Effector memory CD8-positive, alpha-beta T cell (primary cell): ENCODE data around the gene TSC22D3.

Source experiments
- ATAC-seq: fragments of 150-1000 bp; cut with Tn5 transposase; replicated peaks from 2 replicates; pipeline ENCODE4 v1.10.0; 2021; ENCODE audit warnings: mild to moderate bottlenecking, moderate library complexity
- DNase-seq, 3 experiments: peaks; one replicate each; pipeline ENCODE4 v3.0.0; 2021
- H3K27ac Mint-ChIP-seq, 2 donors: one replicate each; pipeline ENCODE4 v1.8.0; 2022; ENCODE audit warnings: mild to moderate bottlenecking in 2 of 2, mixed read lengths in 2 of 2, moderate library complexity in 2 of 2
- H3K27me3 Mint-ChIP-seq, 2 donors: one replicate each; pipeline ENCODE4 v1.8.0; 2022; ENCODE audit warnings: mixed read lengths in 2 of 2
- H3K36me3 Mint-ChIP-seq: one replicate; pipeline ENCODE4 v1.8.0; 2022; ENCODE audit warnings: mild to moderate bottlenecking, moderate library complexity, mixed read lengths; ENCODE audit not compliant: insufficient read depth
- H3K4me1 Mint-ChIP-seq, 2 donors: one replicate each; pipeline ENCODE4 v1.8.0; 2022; ENCODE audit warnings: low read depth in 2 of 2, mixed read lengths in 2 of 2
- H3K4me3 Mint-ChIP-seq, 2 donors: one replicate each; pipeline ENCODE4 v1.8.0; 2022; ENCODE audit warnings: mild to moderate bottlenecking in 2 of 2, mixed read lengths in 2 of 2, moderate library complexity in 2 of 2
- H3K9me3 Mint-ChIP-seq, 2 donors: one replicate each; pipeline ENCODE4 v1.8.0; 2022; ENCODE audit warnings: mixed read lengths in 2 of 2

Gene TSC22D3

GRCh38 chrX:107773906-107774435, 1.6 kb downstream of the TSC22D3 start:
- no peaks in the 10 kb centered on the region for H3K36me3 Mint-ChIP-seq
- DNase-seq (no peak), ATAC-seq (no peak)
- no peaks in the 10 kb centered on the region for H3K27me3 Mint-ChIP-seq
- peak overlapping the region; percentile 46 to 52 for H3K27ac Mint-ChIP-seq
- peaks cover 17% of the 10 kb centered on the region in 2 donors for H3K4me1 Mint-ChIP-seq
- peak overlapping the region in 1 of 2 donors; percentile 95 for H3K4me3 Mint-ChIP-seq
- no peaks in the 10 kb centered on the region for H3K9me3 Mint-ChIP-seq

DNA sequence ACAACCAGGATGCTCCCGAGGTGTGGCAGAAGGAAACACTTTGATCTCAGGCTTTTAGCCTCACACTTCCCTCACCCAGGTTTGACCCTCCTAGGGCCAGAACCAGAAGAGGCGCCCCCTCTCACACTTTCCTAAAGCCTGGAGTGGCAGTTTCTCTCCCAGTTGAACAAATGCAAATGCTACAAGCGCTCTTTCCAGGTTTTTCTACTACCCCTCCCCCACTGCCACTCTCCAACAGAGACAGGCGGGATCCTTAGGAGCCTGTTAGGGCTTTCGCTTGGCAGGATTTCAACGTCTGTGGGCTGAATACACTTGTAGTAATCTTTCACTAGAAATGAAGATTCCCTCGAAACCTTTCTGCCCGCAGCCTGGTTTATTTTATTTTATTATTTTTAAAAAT, 2.4 kb downstream of the TSC22D3 start:
- Mint-ChIP-seq H3K27ac (no peak overlapping the region), H3K27me3 (no peaks in the 10 kb centered on the region), H3K4me3 (no peak overlapping the region), H3K9me3 (no peaks in the 10 kb centered on the region), H3K4me1 (peaks cover 17% of the 10 kb centered on the region in 2 donors), H3K36me3 (no peaks in the 10 kb centered on the region)
- ATAC-seq: no peak
- DNase-seq: no peak

- Mint-ChIP-seq H3K4me3 (no peak overlapping the region), H3K4me1 (peaks cover 5 to 7% of the 10 kb centered on the region in 2 donors), H3K9me3 (no peaks in the 10 kb centered on the region), H3K36me3 (no peaks in the 10 kb centered on the region), H3K27me3 (no peaks in the 10 kb centered on the region), H3K27ac (no peak overlapping the region)
- no peak for DNase-seq
- ATAC-seq: no peak
Measured at GRCh38 chrX:107769581-107770317, 5.8 kb downstream of the TSC22D3 start.

DNA sequence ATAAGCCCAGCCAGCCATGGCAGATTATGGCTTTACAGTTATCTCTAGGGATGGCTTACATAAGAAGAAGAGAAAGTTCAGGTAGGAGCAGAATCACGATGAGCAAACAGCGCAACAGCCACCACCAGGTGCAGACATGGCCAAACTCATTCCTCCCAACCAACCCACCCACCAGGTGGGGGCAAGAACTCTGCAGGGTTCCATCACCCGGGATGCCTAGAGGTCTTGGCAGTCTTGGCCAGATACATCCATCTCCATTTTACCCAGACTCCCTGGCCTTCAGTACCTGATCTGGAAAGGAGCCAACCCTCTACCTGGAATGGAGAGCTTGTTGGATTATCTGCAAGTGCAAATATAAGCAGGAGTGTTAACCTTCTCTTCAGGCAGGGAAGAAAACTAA, 7.5 kb downstream of the TSC22D3 start:
- H3K4me3 Mint-ChIP-seq: no peak overlapping the region
- no peak overlapping the region for H3K27ac Mint-ChIP-seq
- peaks cover 0 to 6% of the 10 kb centered on the region in 2 donors for H3K4me1 Mint-ChIP-seq
- H3K27me3 Mint-ChIP-seq: no peaks in the 10 kb centered on the region
- no peaks in the 10 kb centered on the region for H3K9me3 Mint-ChIP-seq
- H3K36me3 Mint-ChIP-seq: no peaks in the 10 kb centered on the region
- ATAC-seq (no peak), DNase-seq (no peak)

GRCh38 chrX:107766470-107767150, 9.0 kb downstream of the TSC22D3 start:
- DNase-seq (no peak), ATAC-seq (no peak)
- Mint-ChIP-seq H3K4me1 (peaks cover 0 to 6% of the 10 kb centered on the region in 2 donors), H3K36me3 (no peaks in the 10 kb centered on the region), H3K27ac (no peak overlapping the region), H3K4me3 (no peak overlapping the region), H3K9me3 (no peaks in the 10 kb centered on the region), H3K27me3 (no peaks in the 10 kb centered on the region)

DNA sequence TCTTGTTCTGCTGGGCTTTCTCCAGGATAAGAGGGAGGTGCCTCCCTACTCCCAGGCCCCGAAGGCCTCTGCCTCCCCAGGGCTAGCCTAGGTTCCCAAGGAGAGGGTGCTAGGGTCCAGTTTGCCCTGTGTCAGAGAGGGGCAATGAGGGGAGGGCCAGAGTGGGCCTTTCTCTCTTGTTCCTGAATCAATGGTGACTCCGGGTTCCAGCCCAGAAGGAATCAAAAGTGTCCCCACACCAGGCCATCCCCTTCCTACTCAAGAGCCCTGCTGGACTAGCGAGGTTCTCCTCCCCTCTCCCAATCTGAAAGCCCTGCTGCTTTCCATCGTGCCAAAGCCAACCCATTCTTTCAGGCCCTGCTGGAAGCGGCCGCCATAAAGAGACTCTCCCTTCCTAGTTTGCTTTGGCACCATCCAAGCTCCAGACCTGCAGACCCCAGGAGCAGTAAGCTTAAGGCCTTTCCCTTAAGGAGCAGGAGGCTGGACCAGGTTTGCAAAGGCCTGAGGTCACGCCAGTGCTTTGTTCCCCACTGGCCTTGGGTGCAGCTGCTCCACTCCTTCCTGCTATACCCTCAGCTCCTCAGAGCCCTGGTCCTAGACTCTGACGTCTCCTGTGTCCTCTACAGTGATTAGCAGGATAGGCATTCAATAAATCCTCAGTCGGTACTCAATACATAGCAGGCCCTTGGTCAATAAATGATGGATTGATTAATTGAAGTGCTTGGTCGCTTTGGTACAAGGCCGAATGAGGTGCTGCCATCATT, 10.6 kb downstream of the TSC22D3 start:
- Mint-ChIP-seq H3K36me3 (no peaks in the 10 kb centered on the region), H3K9me3 (no peaks in the 10 kb centered on the region), H3K4me3 (no peak overlapping the region), H3K27ac (no peak overlapping the region), H3K4me1 (peaks cover 0 to 3% of the 10 kb centered on the region in 2 donors), H3K27me3 (no peaks in the 10 kb centered on the region)
- ATAC-seq (no peak), DNase-seq (no peak)

DNA sequence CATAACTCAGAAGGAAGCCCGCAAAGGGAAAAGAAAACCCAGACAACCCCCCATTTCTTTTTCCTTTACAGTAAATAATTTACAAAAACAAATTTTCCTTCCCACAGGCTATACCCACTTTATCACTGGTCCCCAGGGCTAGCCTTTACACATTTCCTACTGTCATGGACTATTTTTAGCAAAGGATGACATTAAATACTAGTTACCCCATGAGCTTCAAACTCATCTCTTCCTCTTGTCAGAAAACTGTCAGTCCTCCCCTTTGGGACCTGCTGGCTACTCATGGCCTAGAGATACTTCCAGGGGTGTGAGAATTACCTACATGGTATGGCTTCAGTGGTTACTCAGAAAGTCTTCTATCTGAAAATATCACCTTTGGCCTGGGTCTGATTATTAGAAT, 11.9 kb downstream of the TSC22D3 start:
- H3K4me3 Mint-ChIP-seq: no peak overlapping the region
- ATAC-seq (no peak), DNase-seq (no peak)
- H3K9me3 Mint-ChIP-seq: no peaks in the 10 kb centered on the region
- H3K4me1 Mint-ChIP-seq: peaks cover 0 to 6% of the 10 kb centered on the region in 2 donors
- H3K27me3 Mint-ChIP-seq: no peaks in the 10 kb centered on the region
- H3K27ac Mint-ChIP-seq: no peak overlapping the region
- H3K36me3 Mint-ChIP-seq: peaks cover 4% of the 10 kb centered on the region

- no peak overlapping the region for H3K4me3 Mint-ChIP-seq
- H3K27me3 Mint-ChIP-seq: no peaks in the 10 kb centered on the region
- H3K9me3 Mint-ChIP-seq: no peaks in the 10 kb centered on the region
- H3K27ac Mint-ChIP-seq: peak overlapping the region; percentile 13 to 51
- H3K4me1 Mint-ChIP-seq: peaks cover 1 to 6% of the 10 kb centered on the region in 2 donors
- DNase-seq: no peak
- ATAC-seq: no peak
- H3K36me3 Mint-ChIP-seq: peaks cover 4% of the 10 kb centered on the region
Measured at GRCh38 chrX:107760304-107761077, 15.1 kb downstream of the TSC22D3 start.

- Mint-ChIP-seq H3K27ac (peak overlapping the region in 1 of 2 donors; percentile 65), H3K9me3 (no peaks in the 10 kb centered on the region), H3K36me3 (peaks cover 4% of the 10 kb centered on the region), H3K4me3 (no peak overlapping the region), H3K27me3 (no peaks in the 10 kb centered on the region), H3K4me1 (peaks cover 1 to 6% of the 10 kb centered on the region in 2 donors)
- DNase-seq: no peak
- no peak for ATAC-seq
Measured at GRCh38 chrX:107758231-107758766, 17.3 kb downstream of the TSC22D3 start.

DNA sequence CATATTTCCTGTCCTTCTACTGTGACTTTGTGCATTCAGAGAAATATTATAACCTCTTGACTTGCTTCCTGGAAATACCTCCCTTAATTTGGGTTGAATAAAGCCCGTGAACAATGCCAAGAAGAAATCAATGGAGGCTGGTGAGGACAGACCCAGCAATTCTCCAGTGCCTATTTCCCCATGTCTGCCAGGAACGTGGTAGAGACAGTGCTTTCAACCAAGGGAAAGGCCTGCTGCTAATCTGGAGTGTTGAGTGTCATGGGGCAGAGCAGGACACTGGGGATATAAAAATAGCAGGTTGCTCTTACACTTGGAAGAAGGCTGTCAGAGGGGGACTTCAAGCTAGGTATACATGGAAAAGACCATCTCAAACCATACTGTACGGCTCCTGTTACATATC, 19.9 kb downstream of the TSC22D3 start:
- Mint-ChIP-seq H3K27me3 (no peaks in the 10 kb centered on the region), H3K4me3 (no peak overlapping the region), H3K36me3 (peaks cover 4% of the 10 kb centered on the region), H3K27ac (no peak overlapping the region), H3K4me1 (peaks cover 1 to 7% of the 10 kb centered on the region in 2 donors), H3K9me3 (no peaks in the 10 kb centered on the region)
- DNase-seq (no peak), ATAC-seq (no peak)

GRCh38 chrX:107753187-107753586, 22.4 kb downstream of the TSC22D3 start:
- ATAC-seq (no peak), DNase-seq (no peak)
- H3K9me3 Mint-ChIP-seq: no peaks in the 10 kb centered on the region
- H3K27ac Mint-ChIP-seq: no peak overlapping the region
- no peaks in the 10 kb centered on the region for H3K36me3 Mint-ChIP-seq
- peaks cover 1 to 4% of the 10 kb centered on the region in 2 donors for H3K4me1 Mint-ChIP-seq
- no peaks in the 10 kb centered on the region for H3K27me3 Mint-ChIP-seq
- no peak overlapping the region for H3K4me3 Mint-ChIP-seq

DNA sequence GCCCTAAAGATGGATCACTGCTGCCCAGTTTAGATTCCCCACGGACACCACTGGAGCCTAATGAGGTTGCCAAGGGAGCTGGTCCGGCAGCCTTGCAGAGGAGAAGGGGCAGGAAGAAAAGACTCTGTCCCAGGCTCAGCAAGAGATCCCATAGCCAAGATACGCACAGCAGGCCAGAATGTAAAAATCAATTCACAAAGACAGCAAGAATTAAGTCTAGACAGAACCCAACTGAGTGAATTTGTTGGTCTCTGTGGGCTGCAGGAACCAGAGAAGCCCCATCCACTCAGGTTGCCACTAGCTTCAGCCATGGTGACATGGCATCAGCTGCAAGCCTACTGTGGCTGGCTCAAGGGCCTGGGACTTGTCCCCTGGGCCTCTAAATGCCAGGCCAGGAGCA, 22.9 kb downstream of the TSC22D3 start:
- no peak overlapping the region for H3K4me3 Mint-ChIP-seq
- no peaks in the 10 kb centered on the region for H3K36me3 Mint-ChIP-seq
- H3K4me1 Mint-ChIP-seq: peaks cover 0 to 4% of the 10 kb centered on the region in 2 donors
- ATAC-seq (no peak), DNase-seq (no peak)
- no peak overlapping the region for H3K27ac Mint-ChIP-seq
- no peaks in the 10 kb centered on the region for H3K27me3 Mint-ChIP-seq
- no peaks in the 10 kb centered on the region for H3K9me3 Mint-ChIP-seq

- H3K27me3 Mint-ChIP-seq: no peaks in the 10 kb centered on the region
- no peak overlapping the region for H3K27ac Mint-ChIP-seq
- H3K4me1 Mint-ChIP-seq: peaks cover 0 to 4% of the 10 kb centered on the region in 2 donors
- no peaks in the 10 kb centered on the region for H3K9me3 Mint-ChIP-seq
- H3K4me3 Mint-ChIP-seq: no peak overlapping the region
- ATAC-seq: no peak
- H3K36me3 Mint-ChIP-seq: no peaks in the 10 kb centered on the region
- no peak for DNase-seq
Measured at GRCh38 chrX:107752043-107752442, 23.5 kb downstream of the TSC22D3 start.
